Tongue (tissue), 2 donors: ENCODE measurements around the gene HIPK2. TPM values are rescaled to one million over a fixed set of nuclear protein-coding genes. Genes with fewer than 3 reads are reported as not detected.

Experiments
- DNase-seq: peaks from one replicate; pipeline ENCODE4 v3.0.0-alpha.2; 2015
- total RNA-seq: library from RNA; depleted of rRNA; stranded (reverse); fragments of >200 nt; gene quantifications from one replicate; pipeline ENCODE4 v1.2.3, GENCODE V29; 2014

The HIPK2 gene
- total RNA-seq, 1 donor from 2014 or later: 14.8 TPM

DNA sequence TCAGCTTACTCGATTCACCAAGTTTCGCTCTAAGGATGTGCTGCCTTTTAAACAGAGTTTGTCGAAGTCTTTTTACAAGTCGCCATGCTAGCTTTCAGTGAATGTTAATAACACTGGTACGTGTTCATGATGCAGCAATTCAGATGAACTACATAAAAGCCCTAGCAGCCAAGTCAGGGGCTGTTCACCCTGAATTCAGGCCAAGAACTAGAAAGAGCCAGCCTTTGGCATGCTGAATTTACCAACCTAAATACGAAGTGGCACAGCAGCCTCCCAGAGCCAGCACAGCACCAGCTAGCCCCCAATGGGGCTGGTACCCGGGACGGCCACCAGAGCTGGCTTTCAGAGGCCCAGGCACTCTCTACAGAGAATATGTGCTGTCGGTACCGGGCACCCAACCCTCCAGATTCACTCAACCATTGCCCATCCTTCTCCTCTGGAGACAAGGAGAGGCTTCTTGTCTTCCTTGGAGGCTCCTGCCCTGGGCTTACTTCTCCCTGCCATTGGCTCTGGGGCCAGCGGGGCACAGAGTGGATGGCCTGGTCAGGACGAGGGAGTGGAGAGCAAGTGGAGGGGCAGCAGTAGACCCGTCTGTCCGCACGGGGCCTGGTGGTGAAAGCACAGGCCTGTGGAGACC, 64.2 kb downstream of the HIPK2 start:
- no peak for DNase-seq

DNA sequence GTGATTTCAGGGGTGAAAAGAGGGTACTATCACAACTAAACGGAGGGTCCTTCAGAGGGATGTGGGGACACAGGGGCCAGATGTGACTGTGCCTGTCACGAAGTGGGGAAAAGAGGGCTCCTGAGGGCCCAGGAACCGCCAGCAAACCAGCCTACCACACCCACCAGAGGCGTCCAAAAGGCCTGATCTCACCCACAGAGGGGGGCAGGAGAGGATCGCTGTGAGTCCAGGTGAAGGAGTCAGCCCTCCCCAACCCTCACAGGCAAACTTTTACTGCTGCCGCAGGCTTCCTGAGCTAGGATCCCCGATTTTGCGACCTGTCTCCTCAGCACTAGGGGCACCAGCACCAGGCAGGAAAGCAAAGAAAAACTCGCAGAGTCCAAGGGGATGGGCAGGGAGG, 64.7 kb downstream of the HIPK2 start:
- no peak for DNase-seq

DNA sequence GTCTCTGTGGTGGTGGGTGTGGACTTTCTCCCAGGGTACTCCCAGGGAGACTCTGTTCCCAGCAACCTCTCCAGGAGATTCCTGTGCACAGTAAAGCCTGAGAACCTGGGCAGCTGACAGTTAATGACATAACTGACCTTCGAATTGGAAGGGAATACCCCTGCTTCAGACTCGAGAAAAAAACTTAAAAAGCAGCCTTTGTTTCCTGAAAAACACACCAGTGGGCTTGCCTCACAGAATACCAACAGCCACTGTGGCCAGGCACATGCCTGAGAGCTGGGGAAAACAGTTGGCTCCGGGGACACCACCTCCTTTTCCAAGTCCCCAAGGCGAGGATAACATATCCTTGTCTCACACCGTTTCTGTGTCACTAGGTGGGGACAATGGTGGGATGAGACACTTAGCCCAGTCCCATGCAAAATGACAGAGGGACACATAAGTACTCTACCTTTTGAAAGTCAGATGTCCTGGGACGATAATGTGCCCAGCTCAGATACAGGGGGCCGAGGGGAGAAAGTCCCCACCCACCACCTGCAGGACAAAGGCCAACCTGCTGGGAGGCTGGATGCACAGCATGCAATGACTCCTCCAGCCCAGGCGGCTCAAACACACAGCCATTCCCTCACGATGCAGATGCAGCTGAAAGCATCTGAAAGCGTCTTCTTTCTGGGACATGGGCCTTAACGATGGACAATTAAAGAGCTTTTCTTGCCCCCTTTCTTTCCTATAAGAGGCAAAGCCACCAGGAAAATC, 65.6 kb downstream of the HIPK2 start:
- DNase-seq: no peak

DNA sequence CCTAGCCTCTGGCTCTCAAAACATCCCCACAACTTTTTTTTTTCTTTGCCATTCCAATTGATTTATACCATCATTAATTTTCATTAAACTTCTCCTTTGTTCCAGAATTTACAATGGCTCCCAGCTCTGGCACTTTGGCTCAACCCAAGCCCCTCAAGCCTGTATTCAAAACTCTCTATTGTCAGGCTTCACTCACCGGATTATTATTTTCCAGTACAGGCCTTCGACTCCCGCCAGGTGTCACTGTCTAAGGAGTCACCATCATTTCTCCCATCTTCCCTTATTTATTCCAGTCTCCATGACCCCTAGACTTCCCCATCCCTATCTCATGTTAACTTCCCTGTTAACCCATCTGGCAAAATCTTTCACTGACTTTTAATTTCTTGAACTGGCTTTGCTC, 67.8 kb downstream of the HIPK2 start:
- DNase-seq: no peak

DNA sequence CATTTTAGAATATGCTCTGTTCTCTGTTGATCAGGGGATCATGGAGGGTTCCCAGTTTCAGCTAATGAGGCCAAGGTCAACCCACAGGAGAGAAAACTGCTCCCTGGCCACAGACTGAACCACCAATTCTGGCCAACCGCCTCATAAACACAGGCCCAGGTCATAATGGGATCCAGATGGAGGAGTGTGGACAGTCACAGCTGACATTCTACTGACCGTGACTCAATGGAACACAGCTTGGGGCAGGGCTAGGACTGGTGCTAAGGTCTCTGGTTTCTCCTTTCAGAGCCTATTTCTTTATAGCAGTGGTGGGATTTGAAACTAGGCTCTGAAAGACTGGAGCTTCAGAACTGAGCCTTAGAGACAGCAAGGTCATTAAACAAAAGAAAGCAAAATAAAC, 68.3 kb downstream of the HIPK2 start:
- DNase-seq: no peak

DNA sequence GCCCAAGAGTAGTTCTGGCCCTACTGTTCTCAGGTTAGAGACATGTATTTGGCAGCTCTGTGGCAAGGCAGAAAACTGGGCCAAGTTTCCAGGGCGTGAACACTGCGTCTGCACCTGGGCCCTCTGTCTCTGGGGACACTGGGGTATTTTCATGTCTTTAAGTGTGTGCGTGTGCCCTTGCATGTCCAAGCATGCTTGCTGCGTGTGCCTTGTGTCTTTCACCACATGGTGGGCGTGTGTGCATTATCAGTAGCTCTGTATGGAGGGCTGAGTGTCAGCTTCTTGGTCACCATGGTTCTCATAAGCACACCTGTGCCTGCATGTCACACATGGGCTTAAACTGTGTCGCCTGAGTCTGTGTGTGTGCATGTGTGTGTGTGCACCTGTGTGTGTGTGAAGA, 69.3 kb downstream of the HIPK2 start:
- DNase-seq: peak; percentile 64

DNA sequence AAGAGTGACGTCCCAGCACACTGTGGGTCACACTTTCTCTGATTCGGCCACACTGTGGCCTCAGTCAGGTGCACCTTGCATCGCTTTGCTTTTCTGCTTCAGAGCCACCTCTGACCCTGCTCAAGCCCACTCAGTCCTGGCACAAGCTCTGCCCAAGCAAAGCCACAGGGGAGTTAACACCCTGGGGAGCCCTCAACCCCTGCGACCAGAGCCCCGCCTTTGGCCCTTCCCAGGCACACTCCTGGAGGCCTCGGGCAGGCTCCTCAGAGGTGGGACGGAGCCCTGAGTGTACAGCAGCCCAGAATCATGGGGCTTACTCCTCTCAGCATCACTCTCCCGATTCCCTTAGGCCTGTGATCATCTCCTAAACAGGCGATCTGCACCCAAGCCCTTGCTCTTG, 71.0 kb downstream of the HIPK2 start:
- DNase-seq: no peak

DNA sequence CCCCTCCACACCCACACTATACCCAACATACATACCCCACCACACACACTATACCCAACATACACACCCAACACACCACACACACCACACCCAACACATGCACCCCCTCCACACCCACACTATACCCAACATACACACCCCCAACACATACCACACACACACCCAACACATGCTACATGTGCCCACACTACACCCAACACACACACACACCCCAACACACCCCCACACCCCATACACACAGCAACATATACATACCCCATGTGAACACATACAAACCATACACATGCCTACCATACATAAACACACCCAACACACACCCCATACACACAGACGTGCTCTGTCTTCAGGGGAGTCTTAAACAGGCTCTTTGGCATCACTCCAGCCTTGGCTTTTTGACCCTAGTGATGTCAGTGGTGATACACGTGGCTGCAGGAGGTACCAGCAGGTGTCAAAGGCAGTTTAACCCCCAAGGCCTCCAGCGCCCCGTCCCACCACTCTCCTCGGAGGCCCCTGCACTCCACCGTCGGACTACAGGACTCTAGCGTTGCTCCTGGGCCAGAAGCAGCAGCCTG, 73.4 kb downstream of the HIPK2 start:
- no peak for DNase-seq

DNA sequence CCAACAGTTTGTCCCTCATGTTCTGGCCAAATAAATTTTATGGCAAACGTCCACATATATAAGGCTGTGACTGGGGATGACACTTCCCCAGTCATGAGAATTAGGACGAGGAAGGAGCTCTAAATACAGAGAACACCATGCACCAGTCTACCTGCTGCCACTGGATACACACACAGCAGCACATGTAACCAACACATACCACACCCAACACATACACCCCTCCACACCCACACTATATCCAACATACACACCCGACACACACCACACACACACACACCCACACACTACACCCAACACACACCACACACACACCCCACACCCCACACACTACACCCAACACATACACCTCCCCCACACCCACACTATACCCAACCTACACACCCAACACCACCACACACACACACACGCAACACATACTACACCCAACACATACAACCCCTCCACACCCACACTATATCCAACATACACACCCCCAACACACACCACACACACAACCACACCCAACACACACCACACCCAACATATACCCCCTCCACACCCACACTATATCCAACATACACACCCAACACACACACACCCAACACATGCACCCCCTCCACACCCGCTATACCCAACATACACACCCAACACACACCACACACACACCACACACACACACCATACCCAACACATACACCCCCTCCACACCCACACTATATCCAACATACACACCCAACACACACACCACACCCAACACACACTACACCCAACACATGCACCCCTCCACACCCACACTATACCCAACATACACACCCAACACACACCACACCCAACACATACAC, 74.1 kb downstream of the HIPK2 start:
- DNase-seq: no peak

DNA sequence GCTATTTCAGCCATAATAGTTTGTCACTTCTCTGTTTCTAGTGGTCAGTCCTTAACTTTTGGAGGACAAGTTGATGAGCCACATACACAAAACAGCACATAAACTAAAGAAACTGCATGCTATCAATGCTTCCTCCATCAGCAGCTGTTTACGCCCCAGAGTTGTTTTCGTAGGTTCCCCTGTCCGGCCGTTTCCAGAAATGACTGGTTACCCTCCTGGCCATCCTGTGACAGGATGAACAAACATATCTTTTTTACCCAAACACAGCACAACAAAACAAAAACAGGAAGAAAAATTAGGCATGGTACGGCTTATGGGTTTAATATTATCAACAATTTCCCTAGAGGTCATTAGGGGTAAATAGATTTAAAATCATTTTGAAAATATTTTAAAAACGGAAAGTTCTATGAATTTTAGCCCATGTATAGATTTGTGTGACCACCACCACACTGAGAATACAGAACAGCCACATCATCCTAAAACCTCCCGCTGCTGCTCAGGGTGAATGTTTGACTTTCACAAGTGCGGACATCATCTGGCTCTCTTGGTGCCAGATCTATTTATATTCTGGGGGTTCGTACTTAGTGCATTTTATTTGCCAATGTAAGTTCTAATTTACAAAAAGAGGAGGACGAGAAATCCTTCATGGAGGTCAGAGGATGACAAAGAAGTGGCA, 74.8 kb downstream of the HIPK2 start:
- no peak for DNase-seq

DNA sequence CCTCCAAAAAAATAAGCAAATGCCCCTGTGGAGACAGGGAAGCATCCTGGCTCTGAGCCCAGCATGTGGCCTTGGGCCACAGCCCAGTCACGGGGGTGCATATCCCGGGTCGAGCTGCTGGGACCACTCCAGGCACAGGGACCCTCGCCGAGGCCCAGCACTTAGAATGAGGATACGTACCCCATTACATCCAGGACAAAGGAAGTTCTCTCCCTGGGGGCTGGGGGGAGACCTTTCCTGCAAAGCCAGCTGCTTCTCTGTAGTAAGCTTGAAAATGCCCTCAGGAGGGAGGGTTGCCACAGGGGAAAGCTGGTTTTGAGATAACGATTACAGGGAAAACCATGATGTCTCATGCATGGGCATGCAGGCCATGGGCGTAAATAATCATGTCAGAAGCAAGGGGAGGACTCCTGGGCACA, 75.5 kb downstream of the HIPK2 start:
- no peak for DNase-seq

DNA sequence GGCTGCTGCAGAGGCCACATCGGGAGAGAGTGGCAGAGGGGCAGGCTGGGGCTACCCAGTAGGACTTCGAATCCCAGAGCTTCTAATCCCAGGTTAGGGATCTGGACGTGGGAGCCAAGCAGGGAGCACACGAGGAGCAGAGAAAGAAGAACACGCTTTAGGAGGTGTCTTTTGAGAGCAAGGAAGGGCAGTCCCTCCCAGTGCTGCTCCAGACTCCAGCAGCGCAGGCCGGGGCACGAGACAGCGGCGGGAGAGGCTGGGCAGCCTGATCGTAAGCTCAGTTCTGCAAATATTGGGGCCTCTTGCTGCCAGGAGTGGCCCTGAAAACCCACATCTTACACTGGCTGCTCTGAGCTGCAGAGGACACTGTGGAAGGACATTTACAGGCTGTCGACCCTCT, 75.9 kb downstream of the HIPK2 start:
- no peak for DNase-seq

DNA sequence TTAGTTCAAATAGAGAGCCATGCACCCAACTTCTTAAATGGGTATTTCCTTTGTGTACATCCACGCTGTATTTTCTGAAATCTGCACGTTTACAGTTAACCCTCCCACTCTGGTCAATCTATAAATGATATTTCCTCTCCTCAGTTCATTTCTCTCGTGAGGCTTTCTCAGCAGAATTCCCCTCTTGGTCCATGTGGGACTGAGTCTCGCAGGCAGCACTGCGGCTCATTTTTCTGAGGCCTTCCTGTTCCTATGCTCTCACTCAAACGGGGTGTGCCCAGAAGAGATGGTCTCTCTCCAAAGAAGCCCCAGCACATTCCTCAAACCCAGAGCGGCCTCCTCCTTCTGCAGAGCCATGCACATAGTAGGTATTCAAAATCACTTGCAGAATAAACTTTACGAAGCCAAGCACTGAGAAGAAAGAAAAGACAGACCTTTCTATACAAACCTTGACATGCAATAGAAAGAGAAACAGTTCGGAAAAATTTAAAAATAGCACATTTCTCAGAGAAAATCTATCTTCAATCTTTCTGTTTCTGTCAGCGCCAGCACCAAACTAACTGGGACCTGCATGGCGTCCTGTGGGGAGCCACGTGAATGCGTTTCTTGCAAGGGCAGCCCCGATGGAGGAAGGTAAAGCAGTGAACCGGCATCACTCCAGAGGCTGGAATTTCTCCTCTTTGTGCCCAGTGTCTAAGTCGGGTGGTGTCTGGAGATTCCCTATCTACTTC, 77.1 kb downstream of the HIPK2 start:
- DNase-seq: no peak

DNA sequence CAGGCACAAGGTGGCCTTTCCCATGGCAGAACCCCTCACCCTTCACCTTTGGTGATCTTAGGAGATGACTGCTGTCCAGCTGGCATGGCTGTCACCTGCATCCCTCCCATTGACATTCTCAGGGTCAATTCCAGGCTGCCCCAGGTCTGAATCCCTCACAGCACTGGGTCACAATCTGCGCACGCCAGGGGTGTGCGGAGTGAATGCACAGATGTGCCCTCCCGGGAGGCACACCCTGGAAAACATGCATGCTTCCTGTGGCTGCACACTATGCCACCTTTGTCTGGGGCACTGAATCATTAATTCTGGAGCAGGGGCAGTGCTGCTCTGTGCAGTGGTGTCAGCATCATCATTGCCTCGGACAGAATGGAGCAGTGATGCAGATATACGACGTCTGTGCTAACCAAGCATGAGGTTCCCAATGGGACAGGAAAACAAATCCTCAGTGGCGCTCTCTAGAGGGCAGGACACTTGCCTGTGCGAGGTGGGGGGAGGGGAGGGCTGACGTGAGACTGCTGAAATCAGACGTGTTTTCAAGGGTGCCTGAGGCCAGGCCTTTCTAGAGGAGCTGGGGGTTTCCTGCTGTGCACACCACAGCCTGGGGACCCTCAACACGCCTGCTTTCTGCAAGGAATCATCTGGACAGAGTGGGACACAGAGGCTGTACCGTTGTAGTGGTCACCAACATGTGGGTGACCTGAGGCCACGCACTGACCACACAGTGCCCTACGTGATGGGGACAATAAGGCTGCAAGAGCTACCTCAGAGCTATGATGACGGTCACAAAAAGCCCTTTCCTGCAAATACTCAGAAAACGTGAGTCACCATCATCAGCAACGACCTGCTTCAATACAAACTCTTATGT, 77.9 kb downstream of the HIPK2 start:
- no peak for DNase-seq

DNA sequence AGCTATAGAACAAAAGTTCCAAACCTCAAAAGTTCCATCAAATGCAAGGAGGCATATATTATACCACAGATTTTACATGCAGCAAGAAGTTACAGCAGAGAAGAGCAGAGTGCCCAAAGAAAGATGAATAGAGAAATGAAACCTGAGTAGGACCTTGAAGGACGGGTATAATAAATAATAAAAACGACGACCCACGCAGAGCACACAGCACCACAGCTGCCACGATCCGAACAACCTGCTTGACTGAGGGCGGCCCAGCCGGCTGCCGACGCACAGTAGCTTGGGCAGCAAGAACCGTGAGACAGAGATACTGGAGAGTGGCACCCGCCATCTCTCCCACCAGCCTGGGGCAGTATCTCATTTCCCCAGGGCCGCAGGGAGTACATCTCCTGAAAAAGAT, 79.0 kb downstream of the HIPK2 start:
- no peak for DNase-seq

DNA sequence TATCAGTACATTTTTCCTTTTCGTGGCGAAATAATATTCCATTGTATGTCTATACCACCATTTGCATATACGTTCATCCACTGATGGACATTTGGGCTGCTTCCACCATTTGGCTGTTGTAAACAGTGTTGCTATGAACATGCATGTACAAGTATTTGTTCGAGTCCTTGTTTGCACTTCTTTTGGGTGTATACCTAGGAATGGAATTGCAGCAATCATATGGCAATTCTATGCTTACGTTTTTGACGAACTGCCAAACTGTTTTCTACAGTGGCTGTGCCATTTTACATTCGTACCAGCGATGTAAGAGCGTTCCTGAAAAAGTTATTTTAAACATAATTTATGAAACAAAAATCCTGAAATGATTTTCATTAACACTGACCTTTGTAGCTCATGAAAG, 79.5 kb downstream of the HIPK2 start:
- DNase-seq: no peak

DNA sequence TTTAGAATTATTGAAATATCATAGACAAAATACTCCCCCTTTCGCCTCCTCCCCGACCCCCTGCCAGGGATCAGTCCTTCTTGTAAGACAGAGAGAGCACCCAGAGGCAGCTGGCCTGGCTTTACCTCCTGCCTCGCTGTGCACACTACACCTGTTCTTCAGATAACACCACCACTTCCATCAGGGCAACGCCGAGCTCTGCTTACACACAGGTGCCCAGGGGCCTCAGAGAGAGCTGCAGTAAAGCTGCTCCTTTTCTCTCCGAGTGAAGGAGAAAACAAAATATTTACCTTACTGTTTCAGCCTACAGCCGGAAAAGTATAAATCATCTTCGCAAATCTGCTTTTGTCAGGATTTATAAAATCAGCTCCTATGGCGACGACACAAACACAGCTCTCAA, 80.7 kb downstream of the HIPK2 start:
- DNase-seq: no peak

DNA sequence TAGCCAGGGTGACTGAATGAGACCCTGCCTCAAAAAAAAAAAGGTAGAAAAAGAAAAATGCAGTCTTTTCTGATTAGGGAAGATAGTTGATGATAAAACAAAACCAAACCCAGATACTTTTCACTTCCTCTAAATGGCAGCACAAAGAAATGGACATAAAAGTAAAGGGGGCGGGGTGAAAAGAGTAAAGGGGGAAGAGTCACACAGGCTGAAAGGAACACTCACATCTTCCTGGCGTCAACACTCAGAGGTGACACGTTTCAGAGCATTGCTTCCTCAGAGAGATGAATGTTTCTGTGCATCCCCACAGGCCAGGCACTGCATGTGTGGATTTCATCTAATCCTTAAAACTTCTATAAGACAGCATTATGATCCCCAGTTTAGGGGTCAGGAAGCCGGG, 81.2 kb downstream of the HIPK2 start:
- DNase-seq: no peak

DNA sequence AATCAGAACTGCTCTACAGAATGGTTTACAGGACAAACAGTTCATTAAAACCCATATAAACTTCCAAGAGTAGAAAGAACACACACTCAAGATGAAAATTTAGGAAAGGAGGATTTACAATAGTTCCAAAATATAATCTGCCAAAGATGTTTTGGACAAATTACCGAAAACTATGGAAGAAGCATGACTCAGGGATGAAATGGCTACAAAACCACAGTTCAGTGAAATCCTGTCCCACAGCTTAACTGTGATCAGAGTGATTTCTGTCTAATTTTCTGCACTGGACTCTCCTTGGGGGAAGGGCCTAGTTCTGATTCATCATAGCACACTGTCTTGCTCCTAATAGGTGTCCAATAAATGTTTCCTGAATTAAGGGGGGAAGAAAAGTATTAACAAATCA, 82.2 kb downstream of the HIPK2 start:
- no peak for DNase-seq

DNA sequence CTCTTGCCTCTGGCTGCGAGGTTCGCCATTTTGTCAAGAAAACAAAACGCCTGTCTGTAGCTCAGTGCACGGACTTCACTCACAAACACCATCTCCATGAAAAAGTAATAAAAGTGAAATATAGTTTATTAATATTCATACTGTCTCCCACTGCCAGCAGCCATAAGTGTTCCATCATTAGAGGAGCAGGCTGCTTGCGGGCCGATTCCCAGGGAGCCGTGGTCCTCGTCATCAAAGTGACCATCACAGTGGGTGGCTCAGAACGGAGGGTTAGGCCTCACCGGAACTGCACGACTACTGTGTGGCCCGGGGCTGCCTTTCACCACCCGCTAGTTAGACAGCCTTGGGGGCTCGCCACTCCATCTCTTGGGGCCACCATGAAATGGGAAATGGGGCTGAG, 82.7 kb downstream of the HIPK2 start:
- DNase-seq: no peak

DNA sequence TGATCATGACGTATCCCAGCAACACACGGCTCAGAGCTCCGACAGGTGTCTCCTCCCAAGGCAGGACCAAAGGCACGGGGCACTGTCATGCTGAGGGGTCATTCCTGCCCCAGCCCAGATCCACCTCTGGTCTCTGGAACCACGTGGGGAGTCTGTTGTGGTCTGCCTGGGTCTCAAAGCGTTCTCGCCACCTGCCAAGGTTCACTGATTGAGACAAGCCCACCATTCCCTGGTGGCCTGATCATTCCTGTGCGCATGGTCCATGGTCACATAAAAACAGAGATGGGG, 83.5 kb downstream of the HIPK2 start:
- DNase-seq: no peak
